ENCODE results near the gene PLK1.

DNA sequence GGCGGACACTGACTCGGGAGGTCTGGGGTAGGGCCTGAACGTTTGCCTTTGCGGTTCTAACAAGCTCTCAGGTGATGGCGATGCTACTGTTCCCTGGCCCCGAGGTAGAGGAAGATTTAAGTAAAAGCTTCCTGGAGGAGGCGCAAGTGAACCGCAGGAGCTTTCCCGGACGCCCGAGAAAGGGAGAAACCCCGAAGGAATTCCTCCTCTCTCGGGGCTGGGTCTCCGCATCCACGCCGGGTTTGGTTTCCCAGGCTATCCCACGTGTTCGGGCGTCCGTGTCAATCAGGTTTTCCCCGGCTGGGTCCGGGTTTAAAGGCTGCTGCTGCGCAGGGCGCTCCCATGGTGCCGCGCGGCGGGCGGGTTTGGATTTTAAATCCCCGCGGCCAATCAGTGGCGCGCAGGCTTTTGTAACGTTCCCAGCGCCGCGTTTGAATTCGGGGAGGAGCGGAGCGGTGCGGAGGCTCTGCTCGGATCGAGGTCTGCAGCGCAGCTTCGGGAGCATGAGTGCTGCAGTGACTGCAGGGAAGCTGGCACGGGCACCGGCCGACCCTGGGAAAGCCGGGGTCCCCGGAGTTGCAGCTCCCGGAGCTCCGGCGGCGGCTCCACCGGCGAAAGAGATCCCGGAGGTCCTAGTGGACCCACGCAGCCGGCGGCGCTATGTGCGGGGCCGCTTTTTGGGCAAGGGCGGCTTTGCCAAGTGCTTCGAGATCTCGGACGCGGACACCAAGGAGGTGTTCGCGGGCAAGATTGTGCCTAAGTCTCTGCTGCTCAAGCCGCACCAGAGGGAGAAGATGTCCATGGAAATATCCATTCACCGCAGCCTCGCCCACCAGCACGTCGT is at the start of gene PLK1:
- TF ChIP-seq EZH2 (IDR thresholded peaks at IDR 0.05; ENCODE audit: borderline replicate concordance), result no peak
- TF ChIP-seq, protein P1, sequence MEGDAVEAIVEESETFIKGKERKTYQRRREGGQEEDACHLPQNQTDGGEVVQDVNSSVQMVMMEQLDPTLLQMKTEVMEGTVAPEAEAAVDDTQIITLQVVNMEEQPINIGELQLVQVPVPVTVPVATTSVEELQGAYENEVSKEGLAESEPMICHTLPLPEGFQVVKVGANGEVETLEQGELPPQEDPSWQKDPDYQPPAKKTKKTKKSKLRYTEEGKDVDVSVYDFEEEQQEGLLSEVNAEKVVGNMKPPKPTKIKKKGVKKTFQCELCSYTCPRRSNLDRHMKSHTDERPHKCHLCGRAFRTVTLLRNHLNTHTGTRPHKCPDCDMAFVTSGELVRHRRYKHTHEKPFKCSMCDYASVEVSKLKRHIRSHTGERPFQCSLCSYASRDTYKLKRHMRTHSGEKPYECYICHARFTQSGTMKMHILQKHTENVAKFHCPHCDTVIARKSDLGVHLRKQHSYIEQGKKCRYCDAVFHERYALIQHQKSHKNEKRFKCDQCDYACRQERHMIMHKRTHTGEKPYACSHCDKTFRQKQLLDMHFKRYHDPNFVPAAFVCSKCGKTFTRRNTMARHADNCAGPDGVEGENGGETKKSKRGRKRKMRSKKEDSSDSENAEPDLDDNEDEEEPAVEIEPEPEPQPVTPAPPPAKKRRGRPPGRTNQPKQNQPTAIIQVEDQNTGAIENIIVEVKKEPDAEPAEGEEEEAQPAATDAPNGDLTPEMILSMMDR (IDR thresholded peaks at IDR 0.05; ENCODE audit: poor library complexity), result peak; percentile 49

Measured in hepatocyte (in vitro differentiated cells).